HG03135 (cell line): ENCODE measurements around the gene LINC01488.

Experiments used
- ATAC-seq: cut with Tn5 transposase; IDR thresholded peaks from one replicate; pipeline ENCODE4 v1.9.1; 2021; ENCODE audit warnings: mild to moderate bottlenecking, moderate library complexity; ENCODE audit not compliant: unreplicated experiment

LINC01488 gene

GRCh38 chr11:69444381-69445130, 36.9 kb upstream of the LINC01488 start:
- no peak for ATAC-seq

DNA sequence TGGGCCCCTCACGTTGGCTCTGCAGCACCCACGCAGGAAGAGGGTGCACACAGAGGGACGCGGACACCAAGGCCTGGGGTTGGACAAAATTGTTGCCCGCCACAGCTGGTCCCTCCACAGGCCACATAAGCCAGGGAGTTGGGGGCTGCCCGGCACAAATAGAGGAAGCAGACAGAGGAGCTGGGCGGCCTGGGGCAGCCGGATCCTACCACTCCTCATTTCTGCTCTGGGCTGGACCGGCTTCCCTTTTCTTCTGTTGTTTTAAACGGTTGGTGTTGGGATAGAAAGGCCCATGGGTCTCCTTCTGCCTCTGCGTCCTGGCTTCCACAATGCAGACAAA, 36.4 kb upstream of the LINC01488 start:
- no peak for ATAC-seq

DNA sequence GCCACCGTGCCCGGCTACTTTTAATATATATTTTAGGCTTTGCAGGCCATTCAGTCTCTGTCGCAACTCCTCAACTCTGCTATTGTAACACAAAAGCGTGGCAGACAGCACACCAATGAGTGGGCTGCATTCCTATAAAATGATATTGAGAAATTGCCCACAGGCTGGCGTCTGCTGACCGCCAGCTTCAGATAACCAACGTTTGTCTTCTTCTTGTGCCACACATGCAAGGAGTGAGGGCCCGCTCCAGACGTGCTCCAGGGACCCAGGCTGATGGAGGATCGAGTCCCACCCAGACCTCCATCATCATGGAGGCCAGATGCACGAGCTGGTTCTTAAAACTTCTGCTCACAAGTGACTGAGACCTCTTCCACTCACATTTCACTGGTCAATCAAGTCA, 35.4 kb upstream of the LINC01488 start:
- ATAC-seq, result no peak

GRCh38 chr11:69447786-69448185, 33.7 kb upstream of the LINC01488 start:
- no peak for ATAC-seq

DNA sequence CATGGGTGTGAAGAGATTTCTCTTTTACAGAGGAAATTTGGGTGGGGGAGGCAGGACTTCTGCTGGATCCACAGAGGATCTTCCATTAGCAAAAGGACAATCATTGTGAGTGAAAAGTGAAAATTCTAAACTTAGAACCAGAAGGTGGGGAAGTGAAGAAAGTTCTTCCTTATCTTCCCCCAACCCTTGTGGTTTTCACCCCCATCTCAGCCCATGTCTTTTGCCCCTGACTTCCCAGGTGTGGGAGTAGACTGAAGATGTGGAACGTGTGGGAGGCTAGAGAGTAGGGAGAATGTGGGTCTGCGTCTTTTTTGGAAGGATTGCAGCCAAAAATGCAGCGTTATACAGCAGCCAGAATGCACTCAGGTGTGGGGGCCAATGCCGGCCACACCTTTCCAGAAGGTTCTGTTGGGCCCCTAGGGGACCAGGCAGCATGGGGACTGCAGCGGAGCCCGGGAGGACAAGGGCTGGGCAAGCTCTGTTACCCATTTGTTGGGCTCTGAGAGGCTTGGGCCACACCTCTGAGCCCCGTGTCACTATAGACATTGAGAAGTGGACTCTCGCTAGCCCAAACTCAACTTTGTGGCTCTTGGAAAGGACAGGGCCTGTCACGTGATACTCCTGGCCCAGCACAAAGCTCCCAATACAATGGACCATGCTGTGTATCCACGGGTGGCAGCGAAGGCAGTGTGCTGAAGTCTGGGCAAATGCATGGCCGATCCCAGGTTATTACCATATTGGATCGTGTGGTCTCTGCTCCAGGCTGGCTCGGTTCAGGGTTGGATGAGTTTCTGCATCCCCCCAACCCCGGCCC, 32.8 kb upstream of the LINC01488 start:
- no peak for ATAC-seq

- ATAC-seq, result no peak
Measured at GRCh38 chr11:69449320-69450063, 32.0 kb upstream of the LINC01488 start.

- no peak for ATAC-seq
Measured at GRCh38 chr11:69450064-69450856, 31.2 kb upstream of the LINC01488 start.

DNA sequence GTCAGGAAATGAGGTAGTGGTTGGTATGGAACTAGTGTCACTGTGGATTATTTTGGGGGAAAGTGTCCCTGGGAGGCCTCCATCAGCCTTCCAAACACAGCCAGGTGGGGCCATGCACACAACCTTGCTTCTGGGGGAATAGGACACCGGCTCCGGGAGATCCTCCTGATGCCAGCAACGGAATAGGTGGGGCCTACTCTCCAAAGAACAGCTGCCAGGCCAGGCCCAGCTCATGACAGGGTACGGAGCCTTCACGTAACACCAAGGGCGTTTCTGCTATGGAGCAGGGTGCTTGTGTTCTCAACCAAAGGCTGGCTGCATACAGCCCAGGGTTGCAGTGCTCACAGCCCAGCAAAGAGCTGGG, 30.6 kb upstream of the LINC01488 start:
- ATAC-seq, result no peak

DNA sequence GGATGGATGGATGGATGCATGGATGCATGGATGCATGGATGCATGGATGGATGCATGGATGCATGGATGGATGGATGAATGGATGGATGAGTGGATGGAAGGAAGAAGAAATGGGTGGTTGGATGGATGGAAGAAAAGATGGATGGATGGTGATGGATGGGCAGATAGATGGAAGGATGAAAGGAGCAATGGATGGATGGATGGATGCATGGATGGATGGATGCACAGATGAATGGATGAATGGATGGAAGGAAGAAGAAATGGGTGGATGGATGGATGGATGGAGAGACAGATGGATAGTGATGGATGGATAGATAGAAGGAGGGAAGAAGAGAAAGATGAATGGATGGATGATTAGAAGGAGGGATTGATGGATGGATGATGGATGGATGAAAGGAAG, 30.2 kb upstream of the LINC01488 start:
- ATAC-seq, result no peak

- ATAC-seq, result no peak
Measured at GRCh38 chr11:69452206-69452987, 29.1 kb upstream of the LINC01488 start.

DNA sequence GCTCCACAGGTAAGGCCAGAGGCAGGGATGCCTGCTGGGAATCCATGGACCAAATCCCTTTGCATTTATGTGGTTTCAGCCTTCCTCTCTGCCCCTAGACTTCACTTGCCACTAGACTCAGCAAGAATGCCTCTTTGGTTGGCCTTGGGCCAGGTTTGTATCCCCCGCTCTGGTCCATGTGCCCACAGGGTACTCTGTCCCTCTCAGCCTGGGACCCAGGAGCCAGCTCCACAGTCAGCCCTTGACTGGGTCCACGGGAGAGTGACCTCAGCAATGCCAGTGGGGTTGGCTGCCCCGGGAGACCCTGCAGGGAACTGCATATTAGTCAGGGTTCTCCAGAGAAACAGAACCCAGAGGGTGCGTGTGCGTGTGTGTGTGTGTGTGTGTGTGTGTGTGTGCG, 28.3 kb upstream of the LINC01488 start:
- no peak for ATAC-seq

DNA sequence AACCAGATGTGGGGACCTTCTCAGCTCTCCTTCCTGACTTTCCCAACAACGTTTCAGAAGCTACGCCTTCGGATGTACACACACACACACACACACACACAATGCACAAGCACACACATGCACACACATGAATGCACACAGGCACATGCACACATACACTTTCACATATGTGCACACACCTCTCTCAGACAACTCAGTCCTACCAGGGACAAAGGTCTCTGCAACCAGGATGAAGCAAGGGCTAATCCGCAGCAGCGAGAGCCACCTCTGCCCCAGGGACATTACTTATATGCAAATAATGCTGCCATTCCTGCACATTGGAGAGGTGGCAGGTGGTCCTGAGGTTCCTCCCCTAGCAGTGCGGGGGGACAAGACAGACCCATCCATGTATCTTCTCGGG, 27.4 kb upstream of the LINC01488 start:
- ATAC-seq, result no peak

DNA sequence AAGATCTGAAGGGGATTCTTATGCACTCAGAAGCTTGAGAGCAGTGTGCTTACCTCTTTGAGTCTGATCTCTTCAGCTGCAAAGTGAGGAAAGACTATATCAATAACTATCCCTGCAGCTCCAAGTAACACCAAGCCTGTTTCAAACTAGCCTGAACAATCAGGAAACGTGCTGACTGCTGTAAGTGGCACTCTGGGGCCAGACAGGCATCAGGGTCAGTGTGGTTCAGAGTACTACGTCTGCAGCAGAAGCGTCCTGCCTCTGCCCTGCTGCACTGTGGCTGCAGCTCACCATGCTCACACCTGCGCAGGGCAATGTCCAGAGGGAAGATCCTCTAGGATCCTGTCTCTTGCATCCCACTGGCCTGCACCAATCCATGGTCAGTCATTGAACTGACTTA, 25.5 kb upstream of the LINC01488 start:
- ATAC-seq, result no peak

DNA sequence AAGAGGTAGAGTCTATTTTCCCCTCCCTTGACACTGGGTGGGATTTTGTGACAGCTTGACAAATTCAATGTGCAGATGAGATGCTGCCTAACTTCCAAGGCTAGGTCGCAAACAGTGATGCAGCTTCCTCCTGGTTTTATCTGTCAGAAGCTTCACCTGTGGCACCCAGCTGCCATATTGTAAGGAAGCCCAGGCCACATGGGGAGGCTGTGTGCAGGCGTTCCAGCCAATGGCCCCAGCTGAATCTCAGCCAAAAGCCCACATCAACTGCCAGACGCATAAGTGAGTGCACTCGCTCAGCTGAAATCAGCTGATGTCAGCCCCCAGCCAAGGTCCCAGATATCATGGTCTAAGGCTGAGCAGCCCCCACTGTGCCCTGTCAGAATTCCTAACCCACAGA, 24.8 kb upstream of the LINC01488 start:
- ATAC-seq, result no peak

- ATAC-seq, result no peak
Measured at GRCh38 chr11:69459848-69460539, 21.5 kb upstream of the LINC01488 start.

DNA sequence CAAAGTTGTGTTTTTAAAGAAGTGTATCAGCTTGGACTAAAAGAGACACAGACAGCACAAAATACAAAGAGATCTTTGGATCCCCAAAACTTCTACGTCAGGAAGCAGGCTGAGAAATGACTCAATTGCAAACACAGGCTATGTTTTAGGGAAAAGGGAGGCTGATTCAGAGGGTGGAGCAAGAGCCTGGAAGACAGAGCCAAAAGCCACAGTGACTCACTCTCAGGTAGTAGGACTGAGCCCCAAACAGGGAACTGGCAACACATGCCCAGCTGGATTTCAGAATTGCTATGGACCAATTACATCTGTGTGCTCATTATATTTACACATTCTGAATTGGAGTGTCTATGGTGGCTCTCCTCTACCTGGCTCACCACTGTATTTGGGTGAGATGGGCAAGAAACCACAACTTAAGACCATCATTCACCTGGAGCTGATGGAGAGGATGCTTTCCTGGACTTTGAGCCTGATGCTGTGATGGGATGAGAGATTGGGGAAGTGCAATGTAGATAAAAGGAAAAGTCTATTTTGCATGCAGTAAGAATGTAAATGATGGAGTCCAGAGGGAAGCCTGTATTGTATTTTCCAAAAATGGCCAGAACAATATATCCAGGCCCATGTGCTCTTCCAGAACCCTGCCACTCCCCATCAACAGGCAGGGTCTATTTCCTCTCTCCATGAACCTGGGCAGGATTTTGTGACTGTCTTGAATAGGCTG, 20.8 kb upstream of the LINC01488 start:
- ATAC-seq, result no peak

GRCh38 chr11:69461272-69461962, 20.0 kb upstream of the LINC01488 start:
- ATAC-seq, result no peak
